ENCODE results near the gene DTNB. TPM values are rescaled to one million over a fixed set of nuclear protein-coding genes. Genes with fewer than 3 reads are reported as not detected.
"Not testable (repeated sequence)": the region's sequence is repeated elsewhere in the genome, so short reads cannot be mapped to it uniquely, and the experiment has no call there.

The DTNB gene
- total and polyA plus RNA-seq, 12 donors, result 4.7 to 27.5 (median 9.4) TPM

GRCh38 chr2:25642298-25642697 is 31.1 kb downstream of the DTNB start:
- TF ChIP-seq POLR2A (IDR thresholded peaks at IDR 0.05), result no peak
- TF ChIP-seq, protein P1, sequence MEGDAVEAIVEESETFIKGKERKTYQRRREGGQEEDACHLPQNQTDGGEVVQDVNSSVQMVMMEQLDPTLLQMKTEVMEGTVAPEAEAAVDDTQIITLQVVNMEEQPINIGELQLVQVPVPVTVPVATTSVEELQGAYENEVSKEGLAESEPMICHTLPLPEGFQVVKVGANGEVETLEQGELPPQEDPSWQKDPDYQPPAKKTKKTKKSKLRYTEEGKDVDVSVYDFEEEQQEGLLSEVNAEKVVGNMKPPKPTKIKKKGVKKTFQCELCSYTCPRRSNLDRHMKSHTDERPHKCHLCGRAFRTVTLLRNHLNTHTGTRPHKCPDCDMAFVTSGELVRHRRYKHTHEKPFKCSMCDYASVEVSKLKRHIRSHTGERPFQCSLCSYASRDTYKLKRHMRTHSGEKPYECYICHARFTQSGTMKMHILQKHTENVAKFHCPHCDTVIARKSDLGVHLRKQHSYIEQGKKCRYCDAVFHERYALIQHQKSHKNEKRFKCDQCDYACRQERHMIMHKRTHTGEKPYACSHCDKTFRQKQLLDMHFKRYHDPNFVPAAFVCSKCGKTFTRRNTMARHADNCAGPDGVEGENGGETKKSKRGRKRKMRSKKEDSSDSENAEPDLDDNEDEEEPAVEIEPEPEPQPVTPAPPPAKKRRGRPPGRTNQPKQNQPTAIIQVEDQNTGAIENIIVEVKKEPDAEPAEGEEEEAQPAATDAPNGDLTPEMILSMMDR (IDR thresholded peaks at IDR 0.05), result no peak
- intact Hi-C loops (cut with DNase I), result no loop called here

GRCh38 chr2:25639696-25640095 is 33.7 kb downstream of the DTNB start:
- intact Hi-C loops (cut with DNase I), result no loop called here
- H3K27ac ChIP-seq, result no peak overlapping the region
- 95 to 97% (median 96%) methylated on average over 17 of the region's 17 CpGs for WGBS, 4 donors

More at GRCh38 chr2:25642298-25642697, 31.1 kb downstream of the DTNB start:
- DNase-seq, result no peak
- 76 to 90% (median 85%) methylated on average over 3 of the region's 3 CpGs for WGBS, 4 donors
- no peaks in the 10 kb centered on the region for H3K4me1 ChIP-seq (replicated peaks in 1 of 2)
- H3K4me3 ChIP-seq, result no peak overlapping the region
- no peaks in the 10 kb centered on the region for H3K27me3 ChIP-seq
- H3K27ac ChIP-seq, result no peak overlapping the region
- no peaks in the 10 kb centered on the region for H3K36me3 ChIP-seq (replicated peaks in 1 of 2)
- H3K9me3 ChIP-seq (replicated peaks in 1 of 3), result no peaks in the 10 kb centered on the region

GRCh38 chr2:25639131-25639530 is 34.2 kb downstream of the DTNB start:
- H3K9me3 ChIP-seq (replicated peaks in 1 of 3), result no peaks in the 10 kb centered on the region
- no peak for DNase-seq
- 87 to 90% (median 88%) methylated on average over 9 of the region's 9 CpGs for WGBS, 4 donors
- no peaks in the 10 kb centered on the region for H3K4me1 ChIP-seq (replicated peaks in 1 of 2)
- TF ChIP-seq POLR2A (IDR thresholded peaks at IDR 0.05), result no peak
- H3K36me3 ChIP-seq (replicated peaks in 1 of 2), result no peaks in the 10 kb centered on the region
- H3K27ac ChIP-seq, result no peak overlapping the region
- intact Hi-C loops (cut with DNase I), result no loop called here
- no peak overlapping the region for H3K4me3 ChIP-seq
- no peaks in the 10 kb centered on the region for H3K27me3 ChIP-seq

More at GRCh38 chr2:25639696-25640095, 33.7 kb downstream of the DTNB start:
- no peaks in the 10 kb centered on the region for H3K36me3 ChIP-seq (replicated peaks in 1 of 2)
- H3K4me3 ChIP-seq, result no peak overlapping the region
- no peak for DNase-seq
- TF ChIP-seq POLR2A (IDR thresholded peaks at IDR 0.05), result no peak
- TF ChIP-seq, protein P1 (IDR thresholded peaks at IDR 0.05), result no peak
- no peaks in the 10 kb centered on the region for H3K9me3 ChIP-seq (replicated peaks in 1 of 3)
- no peaks in the 10 kb centered on the region for H3K27me3 ChIP-seq
- H3K4me1 ChIP-seq (replicated peaks in 1 of 2), result no peaks in the 10 kb centered on the region

DNA sequence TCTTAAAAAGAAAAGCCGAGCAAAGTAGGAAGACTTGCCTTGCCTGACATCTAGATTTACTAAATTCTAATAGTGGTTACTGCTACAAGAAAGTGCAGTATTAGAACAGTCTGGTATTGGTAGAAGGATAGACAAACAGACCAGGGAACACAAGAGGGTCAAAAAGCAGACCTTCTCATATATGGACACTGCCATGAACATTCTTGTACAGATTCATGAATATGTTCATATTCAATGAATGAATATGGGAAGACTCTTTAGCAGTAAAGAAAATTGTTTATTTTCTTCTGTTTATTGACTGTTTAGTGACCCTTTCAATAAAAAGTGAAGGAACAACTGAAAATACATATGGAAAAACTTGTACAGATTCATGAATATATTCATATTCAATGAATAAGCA is 37.6 kb downstream of the DTNB start:
- TF ChIP-seq, protein P1 (IDR thresholded peaks at IDR 0.05), result no peak
- no peak for TF ChIP-seq POLR2A (IDR thresholded peaks at IDR 0.05)
- no peaks in the 10 kb centered on the region for H3K9me3 ChIP-seq (replicated peaks in 1 of 3)
- intact Hi-C loops (cut with DNase I), result no loop called here
- H3K36me3 ChIP-seq (replicated peaks in 1 of 2), result no peaks in the 10 kb centered on the region
- no peaks in the 10 kb centered on the region for H3K27me3 ChIP-seq
- no peak overlapping the region for H3K27ac ChIP-seq
- WGBS, 4 donors, result 90 to 100% (median 97%) methylated on average over 1 of the region's 1 CpG
- H3K4me1 ChIP-seq (replicated peaks in 1 of 2), result no peaks in the 10 kb centered on the region
- no peak for DNase-seq
- H3K4me3 ChIP-seq, result no peak overlapping the region

DNA sequence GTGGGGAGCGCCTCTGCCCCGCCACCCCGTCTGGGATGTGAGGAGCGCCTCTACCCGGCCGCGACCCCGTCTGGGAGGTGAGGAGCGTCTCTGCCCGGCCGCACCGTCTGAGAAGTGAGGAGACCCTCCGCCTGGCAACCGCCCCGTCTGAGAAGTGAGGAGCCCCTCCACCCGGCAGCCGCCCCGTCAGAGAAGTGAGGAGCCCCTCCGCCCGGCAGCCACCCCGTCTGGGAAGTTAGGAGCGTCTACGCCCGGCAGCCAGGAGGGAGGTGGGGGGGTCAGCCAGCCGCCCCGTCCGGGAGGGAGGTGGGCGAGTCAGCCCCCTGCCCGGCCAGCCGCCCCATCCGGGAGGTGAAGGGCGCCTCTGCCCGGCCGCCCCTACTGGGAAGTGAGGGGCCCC is 39.6 kb downstream of the DTNB start:
- H3K27me3 ChIP-seq; H3K9me3 ChIP-seq (replicated peaks in 1 of 3); H3K27ac ChIP-seq; H3K4me1 ChIP-seq (replicated peaks in 1 of 2); intact Hi-C loops (cut with DNase I); H3K4me3 ChIP-seq; DNase-seq; H3K36me3 ChIP-seq (replicated peaks in 1 of 2): not testable (repeated sequence)
- WGBS, 4 donors, result 80 to 96% (median 94%) methylated on average over 1 to 34 of the region's 34 CpGs
